Activated T-cell treated with anti-CD3 and anti-CD28 coated beads, Interleukin-2, amount 50 U/mL, for 4 hours (primary cell): ENCODE measurements around the gene SMARCE1. TPM values are rescaled to one million over a fixed set of nuclear protein-coding genes. Genes with fewer than 3 reads are reported as not detected.

Experiments used
- total RNA-seq, 3 donors: library from RNA; stranded (reverse); gene quantifications; one replicate each; pipeline ENCODE4 v1.2.1, GENCODE V29; 2021

The SMARCE1 gene
- total RNA-seq, 3 donors from 2014 or later: 105 to 117 (median 106) TPM

Other genes starting within 250 kb of the SMARCE1 start
- gene TOP2A, start 229.9 kb downstream of the SMARCE1 start, total RNA-seq: 10 to 100 TPM; 10.4 to 16.4 (median 12.0) TPM
- gene IGFBP4, start 204.4 kb downstream of the SMARCE1 start, total RNA-seq: 10 to 100 TPM; 14.0 to 17.7 (median 14.7) TPM
- 1 to 10 TPM; 3.9 to 4.7 (median 4.1) TPM for gene TNS4, start 146.2 kb downstream of the SMARCE1 start, total RNA-seq
- gene CCR7, start 82.3 kb downstream of the SMARCE1 start, total RNA-seq: 100 to 1,000 TPM in 2 of 3 donors, 10 to 100 TPM in 1; 77.3 to 109 (median 108) TPM
- not detected for gene KRT222, start 17.4 kb upstream of the SMARCE1 start, total RNA-seq
- gene KRT24, start 55.9 kb upstream of the SMARCE1 start, total RNA-seq: not detected
- not detected for gene KRT25, start 107.5 kb upstream of the SMARCE1 start, total RNA-seq
- not detected for gene KRT26, start 124.4 kb upstream of the SMARCE1 start, total RNA-seq
- not detected for gene KRT27, start 134.7 kb upstream of the SMARCE1 start, total RNA-seq
- not detected for gene KRT28, start 152.1 kb upstream of the SMARCE1 start, total RNA-seq
- 10 to 100 TPM; 48.7 to 50.0 (median 49.7) TPM for gene KRT10, start 174.8 kb upstream of the SMARCE1 start, total RNA-seq
- not detected for gene KRT12, start 219.4 kb upstream of the SMARCE1 start, total RNA-seq
- under 1 TPM; 0.19 to 0.30 (median 0.21) TPM for gene KRT20, start 237.4 kb upstream of the SMARCE1 start, total RNA-seq